ENCODE data around the gene RHOT2.

DNA sequence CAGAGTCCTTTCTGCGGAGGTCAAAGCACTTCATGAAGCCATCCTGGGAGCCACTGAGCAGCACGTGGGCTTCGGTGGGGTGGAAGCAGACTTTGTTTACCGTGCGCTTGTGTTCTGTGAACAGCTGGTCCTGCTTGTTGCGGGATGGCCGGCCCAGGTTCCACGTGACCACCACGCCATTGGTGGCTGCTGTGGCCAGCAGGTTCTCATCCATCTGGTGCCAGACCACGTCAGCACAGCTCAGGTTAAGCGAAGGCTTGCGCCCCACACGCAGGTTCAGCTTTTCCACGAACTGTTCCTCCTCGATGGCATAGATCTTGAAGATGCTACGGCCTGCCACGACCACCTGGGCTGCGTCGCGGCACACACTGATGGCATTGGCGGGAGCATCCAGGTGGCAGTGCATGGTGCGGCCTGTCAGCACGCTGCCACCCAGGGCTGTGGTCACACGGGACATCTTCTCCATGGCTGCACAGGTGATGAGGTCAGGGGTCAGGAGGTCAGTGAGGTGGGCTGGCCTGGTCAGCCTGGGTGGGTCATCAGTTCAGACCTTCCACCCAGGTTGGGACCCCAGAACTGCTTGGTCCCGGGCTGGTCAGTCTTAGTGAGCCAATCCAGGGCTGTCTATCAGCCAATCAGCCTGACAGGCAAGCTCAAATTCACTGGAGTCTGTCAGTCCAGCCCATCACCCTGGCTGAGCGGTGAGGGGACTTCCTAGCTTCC lies 21.4 kb downstream of the RHOT2 start:
- no peak for TF ChIP-seq POLR2A (IDR thresholded peaks at IDR 0.05)
- TF ChIP-seq, protein P1, sequence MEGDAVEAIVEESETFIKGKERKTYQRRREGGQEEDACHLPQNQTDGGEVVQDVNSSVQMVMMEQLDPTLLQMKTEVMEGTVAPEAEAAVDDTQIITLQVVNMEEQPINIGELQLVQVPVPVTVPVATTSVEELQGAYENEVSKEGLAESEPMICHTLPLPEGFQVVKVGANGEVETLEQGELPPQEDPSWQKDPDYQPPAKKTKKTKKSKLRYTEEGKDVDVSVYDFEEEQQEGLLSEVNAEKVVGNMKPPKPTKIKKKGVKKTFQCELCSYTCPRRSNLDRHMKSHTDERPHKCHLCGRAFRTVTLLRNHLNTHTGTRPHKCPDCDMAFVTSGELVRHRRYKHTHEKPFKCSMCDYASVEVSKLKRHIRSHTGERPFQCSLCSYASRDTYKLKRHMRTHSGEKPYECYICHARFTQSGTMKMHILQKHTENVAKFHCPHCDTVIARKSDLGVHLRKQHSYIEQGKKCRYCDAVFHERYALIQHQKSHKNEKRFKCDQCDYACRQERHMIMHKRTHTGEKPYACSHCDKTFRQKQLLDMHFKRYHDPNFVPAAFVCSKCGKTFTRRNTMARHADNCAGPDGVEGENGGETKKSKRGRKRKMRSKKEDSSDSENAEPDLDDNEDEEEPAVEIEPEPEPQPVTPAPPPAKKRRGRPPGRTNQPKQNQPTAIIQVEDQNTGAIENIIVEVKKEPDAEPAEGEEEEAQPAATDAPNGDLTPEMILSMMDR (IDR thresholded peaks at IDR 0.05) = no peak
